Adrenal gland (tissue), 5 donors: Measurements from ENCODE around the gene LRP1.

ENCODE experiments used
- CTCF ChIP-seq, 6 experiments: fragments of 450-650 bp in 4 of 6; fragments of 200-600 bp in 2 of 6; sonication (generic) in 1 of 6; IDR thresholded peaks; 1 replicate in 5 of 6; 2 replicates in 1 of 6; pipeline versions ENCODE4 v1.5.1 to v1.8.0; 2016 to 2021; ENCODE audit warnings: antibody characterized with exemption in 6 of 6, mild to moderate bottlenecking in 2 of 6, moderate library complexity in 1 of 6
- POLR2A ChIP-seq, 2 donors: fragments of 450-650 bp; IDR thresholded peaks; one replicate each; pipeline ENCODE4 v1.6.1; 2017; ENCODE audit warnings: antibody characterized with exemption in 2 of 2, mild to moderate bottlenecking in 2 of 2, moderate library complexity in 1 of 2
- donor health status: DM: no; HTN: no; CAD: no.

GRCh38 chr12:57092529-57092862 lies 35.8 kb upstream of the LRP1 start:
- TF ChIP-seq CTCF (IDR thresholded peaks at IDR 0.05) (no peak), POLR2A (IDR thresholded peaks at IDR 0.05) (no peak)
